Measurements from ENCODE around the gene SYNE1. TPM values are rescaled to one million over a fixed set of nuclear protein-coding genes. Genes with fewer than 3 reads are reported as not detected.

The SYNE1 gene
- total RNA-seq, 6 experiments from 2014 or later: 60.0 to 69.0 (median 66.9) TPM

GRCh38 chr6:152375197-152375596, 262.0 kb downstream of the SYNE1 start:
- peaks cover 38% of the 10 kb centered on the region for H3K36me3 Mint-ChIP-seq (ENCODE audit: low read depth)
- peaks cover 8% of the 10 kb centered on the region for H3K27me3 Mint-ChIP-seq (ENCODE audit: insufficient read depth)
- peaks cover 14% of the 10 kb centered on the region for H3K4me1 Mint-ChIP-seq (ENCODE audit: low read depth)
- no peaks in the 10 kb centered on the region for H3K9me3 Mint-ChIP-seq
- no peak overlapping the region for H3K4me3 Mint-ChIP-seq
- DNase-seq: no peak
- TF ChIP-seq, protein P1, sequence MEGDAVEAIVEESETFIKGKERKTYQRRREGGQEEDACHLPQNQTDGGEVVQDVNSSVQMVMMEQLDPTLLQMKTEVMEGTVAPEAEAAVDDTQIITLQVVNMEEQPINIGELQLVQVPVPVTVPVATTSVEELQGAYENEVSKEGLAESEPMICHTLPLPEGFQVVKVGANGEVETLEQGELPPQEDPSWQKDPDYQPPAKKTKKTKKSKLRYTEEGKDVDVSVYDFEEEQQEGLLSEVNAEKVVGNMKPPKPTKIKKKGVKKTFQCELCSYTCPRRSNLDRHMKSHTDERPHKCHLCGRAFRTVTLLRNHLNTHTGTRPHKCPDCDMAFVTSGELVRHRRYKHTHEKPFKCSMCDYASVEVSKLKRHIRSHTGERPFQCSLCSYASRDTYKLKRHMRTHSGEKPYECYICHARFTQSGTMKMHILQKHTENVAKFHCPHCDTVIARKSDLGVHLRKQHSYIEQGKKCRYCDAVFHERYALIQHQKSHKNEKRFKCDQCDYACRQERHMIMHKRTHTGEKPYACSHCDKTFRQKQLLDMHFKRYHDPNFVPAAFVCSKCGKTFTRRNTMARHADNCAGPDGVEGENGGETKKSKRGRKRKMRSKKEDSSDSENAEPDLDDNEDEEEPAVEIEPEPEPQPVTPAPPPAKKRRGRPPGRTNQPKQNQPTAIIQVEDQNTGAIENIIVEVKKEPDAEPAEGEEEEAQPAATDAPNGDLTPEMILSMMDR (IDR thresholded peaks at IDR 0.05): no peak
- H3K27ac Mint-ChIP-seq: no peak overlapping the region

DNA sequence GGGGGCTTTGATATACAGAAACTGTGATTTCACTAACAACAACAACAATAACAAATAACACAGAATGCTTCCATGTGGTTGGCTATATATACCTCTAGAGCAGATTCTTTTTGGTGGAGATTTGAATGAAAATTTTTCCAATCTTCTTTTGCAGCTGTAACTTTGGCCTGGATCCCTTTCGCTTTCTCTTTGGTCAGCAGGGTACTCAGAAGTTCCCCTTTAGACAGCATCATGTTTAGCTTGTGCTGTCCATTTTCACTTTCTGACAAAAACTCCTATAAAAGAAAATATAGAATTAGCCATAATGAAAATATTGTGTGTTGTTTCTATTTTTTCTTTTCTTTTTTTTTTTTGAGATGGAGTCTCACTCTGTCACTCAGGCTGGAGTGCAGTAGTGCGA, 264.2 kb downstream of the SYNE1 start:
- peaks cover 8% of the 10 kb centered on the region for H3K27me3 Mint-ChIP-seq (ENCODE audit: insufficient read depth)
- H3K9me3 Mint-ChIP-seq: no peaks in the 10 kb centered on the region
- DNase-seq: no peak
- TF ChIP-seq, protein P1 (IDR thresholded peaks at IDR 0.05): no peak
- peaks cover 47% of the 10 kb centered on the region for H3K36me3 Mint-ChIP-seq (ENCODE audit: low read depth)
- no peak overlapping the region; the same call in 1 of the 2 replicates for H3K27ac Mint-ChIP-seq
- H3K4me3 Mint-ChIP-seq: no peak overlapping the region
- peaks cover 13% of the 10 kb centered on the region for H3K4me1 Mint-ChIP-seq (ENCODE audit: low read depth)

DNA sequence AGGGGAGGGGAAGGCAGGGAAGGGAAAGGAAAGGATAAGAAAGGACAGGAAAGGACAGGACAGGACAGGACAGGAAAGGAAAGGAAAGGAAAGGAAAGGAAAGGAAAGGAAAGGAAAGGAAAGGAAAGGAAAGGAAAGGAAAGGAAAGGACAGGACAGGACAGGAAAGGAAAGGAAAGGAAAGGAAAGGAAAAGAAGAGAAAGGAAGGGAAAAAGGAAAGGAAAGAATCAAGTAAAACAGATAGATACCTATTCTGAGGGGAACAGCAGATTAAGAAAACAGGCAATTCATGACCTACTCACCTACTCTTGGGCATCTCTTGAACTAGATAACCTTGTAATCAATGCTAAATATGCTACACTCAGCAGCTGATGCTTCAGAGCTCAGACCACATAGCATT, 265.4 kb downstream of the SYNE1 start:
- Mint-ChIP-seq H3K4me3 (no peak overlapping the region), H3K27me3 (ENCODE audit: insufficient read depth) (peaks cover 10% of the 10 kb centered on the region), H3K36me3 (ENCODE audit: low read depth) (peaks cover 57% of the 10 kb centered on the region), H3K27ac (no peak overlapping the region), H3K9me3 (no peaks in the 10 kb centered on the region), H3K4me1 (ENCODE audit: low read depth) (peaks cover 13% of the 10 kb centered on the region)
- DNase-seq: no peak
- TF ChIP-seq, protein P1 (IDR thresholded peaks at IDR 0.05): no peak

DNA sequence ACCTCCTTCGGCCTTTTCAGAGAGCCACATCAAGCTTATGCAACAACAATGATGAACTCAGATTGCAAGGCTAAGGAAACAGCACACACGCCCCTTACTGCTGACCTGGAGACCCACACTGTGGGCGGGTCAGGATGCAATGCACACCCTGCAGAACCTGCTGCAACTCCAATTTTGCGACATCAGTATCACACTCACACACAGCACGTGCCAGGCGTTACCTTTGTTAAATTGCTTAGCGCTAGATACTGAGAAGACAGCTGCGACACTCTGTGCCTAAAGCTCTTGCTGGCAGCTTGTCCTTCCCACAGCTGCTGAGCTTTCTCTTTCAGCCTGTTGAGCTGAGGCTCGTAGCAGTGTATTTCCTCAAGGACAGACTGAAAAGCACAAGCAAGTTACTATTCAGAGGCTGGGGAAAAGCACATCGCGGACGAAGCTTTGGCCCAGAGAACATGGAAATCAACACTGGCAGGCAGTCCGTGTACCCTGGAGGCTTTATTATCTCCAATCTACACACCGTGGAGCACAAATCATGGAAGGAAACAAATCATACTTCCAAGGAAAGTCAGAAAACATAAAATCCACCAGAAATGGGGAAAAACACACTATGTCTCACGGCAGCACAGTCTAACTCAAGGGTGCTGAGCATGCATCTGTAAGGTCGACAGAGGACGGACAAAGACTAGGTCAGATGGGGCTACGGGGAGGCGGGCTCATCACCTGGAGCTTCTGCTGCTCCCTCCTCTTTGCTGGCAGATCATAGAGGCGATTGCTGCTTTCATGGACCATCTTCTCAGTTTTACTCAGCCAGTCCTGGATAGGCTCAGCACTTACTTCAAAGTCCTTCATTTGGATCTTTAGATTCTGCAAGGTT, 268.2 kb downstream of the SYNE1 start:
- Mint-ChIP-seq H3K4me3 (no peak overlapping the region), H3K27me3 (ENCODE audit: insufficient read depth) (peaks cover 17% of the 10 kb centered on the region), H3K9me3 (no peaks in the 10 kb centered on the region), H3K4me1 (ENCODE audit: low read depth) (peaks cover 13% of the 10 kb centered on the region), H3K36me3 (ENCODE audit: low read depth) (peaks cover 63% of the 10 kb centered on the region), H3K27ac (peak overlapping the region; percentile 3; the same call in 1 of the 2 replicates)
- no peak for DNase-seq
- TF ChIP-seq, protein P1 (IDR thresholded peaks at IDR 0.05): no peak

DNA sequence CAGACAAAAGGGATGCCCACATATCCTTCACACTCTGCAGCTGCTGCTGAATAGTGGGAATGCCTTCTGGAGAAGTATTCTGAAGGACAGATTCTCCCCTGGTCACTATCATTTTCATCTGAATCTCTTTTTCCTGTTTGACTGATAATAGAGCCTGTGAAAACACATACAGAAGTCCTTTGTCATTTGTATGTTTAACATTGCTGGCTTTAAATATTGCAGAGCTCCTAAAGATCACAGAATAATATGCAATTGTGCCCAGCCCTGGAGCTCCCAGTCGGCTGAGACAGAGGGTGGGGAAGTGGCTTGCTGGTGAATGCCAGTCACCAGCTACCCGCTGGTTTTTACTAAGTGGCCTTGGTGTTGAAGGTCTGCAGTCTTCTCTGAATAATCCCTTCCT, 272.3 kb downstream of the SYNE1 start:
- H3K36me3 Mint-ChIP-seq (ENCODE audit: low read depth): peaks cover 53% of the 10 kb centered on the region
- peaks cover 11% of the 10 kb centered on the region for H3K27me3 Mint-ChIP-seq (ENCODE audit: insufficient read depth)
- peaks cover 13% of the 10 kb centered on the region for H3K4me1 Mint-ChIP-seq (ENCODE audit: low read depth)
- H3K27ac Mint-ChIP-seq: peak overlapping the region; percentile 47; the same call in 1 of the 2 replicates
- no peak overlapping the region for H3K4me3 Mint-ChIP-seq
- DNase-seq: no peak
- no peaks in the 10 kb centered on the region for H3K9me3 Mint-ChIP-seq
- TF ChIP-seq, protein P1 (IDR thresholded peaks at IDR 0.05): no peak
